ENCODE measurements around the gene RICTOR.
A peak's percentile ranks its signal among the peaks of the same experiment; 100 is the strongest.

RICTOR gene

GRCh38 chr5:39092581-39093351, 18.6 kb upstream of the RICTOR start:
- no peak for DNase-seq

- DNase-seq: no peak
Measured at GRCh38 chr5:39091940-39092580, 17.9 kb upstream of the RICTOR start.

GRCh38 chr5:39083968-39084367, 9.8 kb upstream of the RICTOR start:
- no peak for DNase-seq

- no peak for DNase-seq
Measured at GRCh38 chr5:39082995-39083394, 8.8 kb upstream of the RICTOR start.

GRCh38 chr5:39080597-39081204, 6.5 kb upstream of the RICTOR start:
- DNase-seq: peak; percentile 64 to 68

- no peak for DNase-seq
Measured at GRCh38 chr5:39080168-39080567, 6.0 kb upstream of the RICTOR start.

- DNase-seq: no peak
Measured at GRCh38 chr5:39079147-39079546, 4.9 kb upstream of the RICTOR start.

GRCh38 chr5:39076757-39077728, 2.8 kb upstream of the RICTOR start:
- DNase-seq: peak in 1 of 2 donors; percentile 57

GRCh38 chr5:39076101-39076756, 2.0 kb upstream of the RICTOR start:
- DNase-seq: no peak

- DNase-seq: no peak
Measured at GRCh38 chr5:39073767-39074016, 507 bp downstream of the RICTOR start.

- DNase-seq: peak; percentile 60 to 72
Measured at GRCh38 chr5:39072925-39073766, 1.1 kb downstream of the RICTOR start.

GRCh38 chr5:39068099-39068498, 6.1 kb downstream of the RICTOR start:
- DNase-seq: no peak

GRCh38 chr5:39064450-39064849, 9.7 kb downstream of the RICTOR start:
- no peak for DNase-seq

- no peak for DNase-seq
Measured at GRCh38 chr5:39063037-39063436, 11.2 kb downstream of the RICTOR start.

- DNase-seq: no peak
Measured at GRCh38 chr5:39062530-39062929, 11.7 kb downstream of the RICTOR start.

GRCh38 chr5:39062104-39062503, 12.1 kb downstream of the RICTOR start:
- DNase-seq: no peak

GRCh38 chr5:39059064-39059463, 15.1 kb downstream of the RICTOR start:
- no peak for DNase-seq

GRCh38 chr5:39058178-39058921, 15.8 kb downstream of the RICTOR start:
- no peak for DNase-seq

GRCh38 chr5:39057734-39058133, 16.5 kb downstream of the RICTOR start:
- DNase-seq: no peak

- no peak for DNase-seq
Measured at GRCh38 chr5:39055768-39056398, 18.3 kb downstream of the RICTOR start.
